ENCODE data around the gene ZFX.

The ZFX gene

DNA sequence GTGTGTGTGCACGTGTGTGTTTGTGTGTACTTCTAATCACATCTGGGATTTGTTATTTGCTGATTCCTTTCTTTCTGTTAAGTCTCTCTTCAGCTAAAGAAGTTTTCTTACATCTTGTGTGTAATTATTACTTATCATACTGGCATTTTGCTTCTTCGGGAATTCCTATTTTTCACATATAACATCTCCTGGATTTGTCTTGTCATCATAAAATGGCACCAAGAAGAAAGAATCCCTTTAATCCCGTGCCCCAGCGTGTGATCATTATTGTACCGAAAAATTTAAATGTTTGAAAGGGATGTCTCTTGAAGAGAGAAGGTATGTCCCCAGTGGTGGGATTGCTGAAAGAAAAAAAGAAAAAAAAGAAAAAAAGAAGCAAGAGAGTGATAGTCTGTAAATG, 72.3 kb downstream of the ZFX start:
- H3K9me3 ChIP-seq (ENCODE audit: control insufficient read depth in 1 of 2, low read length in 2 of 2) = no peaks in the 10 kb centered on the region

DNA sequence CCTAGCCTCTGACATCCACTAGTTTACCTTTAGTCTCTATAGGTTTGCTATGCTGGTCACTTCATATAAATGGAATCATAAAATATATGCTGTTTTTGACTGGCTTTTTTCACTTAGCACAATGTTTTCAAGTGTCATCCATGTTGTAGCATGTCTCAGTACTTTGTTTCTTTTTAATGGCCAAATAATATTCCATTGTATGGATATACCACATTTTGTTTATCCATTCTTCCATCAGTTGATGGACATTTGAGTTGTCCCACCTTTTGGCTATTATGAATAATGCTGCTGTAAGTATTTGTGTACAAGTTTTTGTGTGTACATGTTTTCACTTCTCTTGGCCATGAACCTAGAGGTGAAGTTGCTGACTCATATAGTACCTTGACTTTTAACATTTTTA, 75.7 kb downstream of the ZFX start:
- Histone ChIP-seq H3K4me1 (ENCODE audit: control insufficient read depth in 1 of 2, insufficient read depth in 2 of 2, low read length in 2 of 2) (no peaks in the 10 kb centered on the region), H3K27ac (ENCODE audit: low read length) (no peak overlapping the region), H3K4me3 (ENCODE audit: low read depth in 1 of 2, low read length in 2 of 2) (no peak overlapping the region), H3K27me3 (ENCODE audit: low read depth, low read length) (no peaks in the 10 kb centered on the region), H3K36me3 (ENCODE audit: control insufficient read depth in 1 of 2, insufficient read depth in 2 of 2, low read length in 2 of 2) (no peaks in the 10 kb centered on the region), H3K9me3 (ENCODE audit: control insufficient read depth in 1 of 2, low read length in 2 of 2) (no peaks in the 10 kb centered on the region)

More for the DNA sequence above, 72.3 kb downstream of the ZFX start:
- Histone ChIP-seq H3K4me3 (ENCODE audit: low read depth in 1 of 2, low read length in 2 of 2) (no peak overlapping the region), H3K4me1 (ENCODE audit: control insufficient read depth in 1 of 2, insufficient read depth in 2 of 2, low read length in 2 of 2) (no peaks in the 10 kb centered on the region), H3K36me3 (ENCODE audit: control insufficient read depth in 1 of 2, insufficient read depth in 2 of 2, low read length in 2 of 2) (no peaks in the 10 kb centered on the region), H3K27me3 (ENCODE audit: low read depth, low read length) (no peaks in the 10 kb centered on the region), H3K27ac (ENCODE audit: low read length) (no peak overlapping the region)

DNA sequence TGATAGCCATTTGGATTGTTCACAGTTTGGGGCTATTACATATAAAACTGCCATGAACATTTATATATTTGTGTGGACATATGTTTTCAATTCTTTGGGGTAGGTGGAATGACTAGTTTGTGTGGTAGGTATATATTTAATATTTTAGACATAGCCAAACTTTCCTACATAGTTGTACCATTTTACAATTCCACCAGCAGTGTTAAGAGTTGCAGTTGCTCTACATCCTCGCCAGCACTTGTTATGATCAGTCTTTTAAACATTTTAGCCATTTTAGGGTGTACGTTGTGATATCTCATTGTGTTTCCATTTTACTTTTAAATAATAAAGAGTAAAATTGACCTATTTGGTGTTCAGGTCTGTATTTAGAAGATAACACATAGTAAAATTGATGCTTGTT, 76.6 kb downstream of the ZFX start:
- H3K36me3 ChIP-seq (ENCODE audit: control insufficient read depth in 1 of 2, insufficient read depth in 2 of 2, low read length in 2 of 2) = no peaks in the 10 kb centered on the region
- no peaks in the 10 kb centered on the region for H3K27me3 ChIP-seq (ENCODE audit: low read depth, low read length)
- H3K27ac ChIP-seq (ENCODE audit: low read length) = no peak overlapping the region
- no peaks in the 10 kb centered on the region for H3K4me1 ChIP-seq (ENCODE audit: control insufficient read depth in 1 of 2, insufficient read depth in 2 of 2, low read length in 2 of 2)
- H3K9me3 ChIP-seq (ENCODE audit: control insufficient read depth in 1 of 2, low read length in 2 of 2) = no peaks in the 10 kb centered on the region
- no peak overlapping the region for H3K4me3 ChIP-seq (ENCODE audit: low read depth in 1 of 2, low read length in 2 of 2)

DNA sequence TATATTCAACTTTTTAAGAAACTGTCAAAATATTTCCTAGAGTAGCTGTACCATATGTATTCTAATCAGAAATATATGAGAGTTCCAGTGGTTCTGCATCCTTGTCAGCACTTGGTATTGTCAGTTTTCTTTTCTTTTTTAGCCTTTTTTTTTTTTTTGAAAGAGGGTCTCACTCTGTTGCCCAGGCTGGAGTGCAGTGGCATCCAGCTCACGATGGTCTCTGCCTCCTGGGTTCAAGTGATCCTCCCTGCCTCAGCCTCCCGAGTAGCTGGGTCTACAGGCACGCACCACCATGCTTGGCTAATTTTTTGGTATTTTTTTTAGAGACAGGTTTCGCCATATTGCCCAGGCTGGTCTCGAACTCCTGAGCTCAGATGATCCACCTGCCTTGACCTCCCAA, 79.1 kb downstream of the ZFX start:
- no peak overlapping the region for H3K27ac ChIP-seq (ENCODE audit: low read length)
- H3K4me3 ChIP-seq (ENCODE audit: low read depth in 1 of 2, low read length in 2 of 2) = no peak overlapping the region
- no peaks in the 10 kb centered on the region for H3K27me3 ChIP-seq (ENCODE audit: low read depth, low read length)

DNA sequence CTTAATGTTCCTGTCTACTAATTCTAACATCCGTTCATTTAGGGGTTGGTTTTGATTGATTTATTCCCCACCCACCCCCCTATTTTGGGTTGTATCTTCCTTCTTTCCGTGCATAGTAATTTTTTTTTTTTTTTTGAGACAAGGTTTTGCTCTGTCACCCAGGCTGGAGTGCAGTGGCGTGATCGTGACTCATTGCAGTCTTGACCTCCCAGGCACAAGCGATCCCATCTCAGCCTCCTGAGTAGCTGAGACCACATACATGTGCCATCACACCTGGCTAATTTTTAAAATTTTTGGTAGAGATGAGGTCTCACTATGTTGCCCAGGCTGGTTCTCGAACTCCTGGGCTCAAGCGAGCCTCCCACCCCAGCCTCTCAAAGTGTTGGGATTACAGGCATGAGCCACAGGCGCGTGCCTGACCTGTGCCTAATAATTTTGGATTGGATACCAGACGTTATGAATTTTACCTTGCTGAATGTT, 79.9 kb downstream of the ZFX start:
- no peaks in the 10 kb centered on the region for H3K36me3 ChIP-seq (ENCODE audit: control insufficient read depth in 1 of 2, insufficient read depth in 2 of 2, low read length in 2 of 2)
- H3K9me3 ChIP-seq (ENCODE audit: control insufficient read depth in 1 of 2, low read length in 2 of 2) = no peaks in the 10 kb centered on the region
- H3K27me3 ChIP-seq (ENCODE audit: low read depth, low read length) = no peaks in the 10 kb centered on the region
- no peaks in the 10 kb centered on the region for H3K4me1 ChIP-seq (ENCODE audit: control insufficient read depth in 1 of 2, insufficient read depth in 2 of 2, low read length in 2 of 2)
- H3K4me3 ChIP-seq (ENCODE audit: low read depth in 1 of 2, low read length in 2 of 2) = no peak overlapping the region
- H3K27ac ChIP-seq (ENCODE audit: low read length) = no peak overlapping the region

More for the DNA sequence above, 79.1 kb downstream of the ZFX start:
- Histone ChIP-seq H3K36me3 (ENCODE audit: control insufficient read depth in 1 of 2, insufficient read depth in 2 of 2, low read length in 2 of 2) (no peaks in the 10 kb centered on the region), H3K9me3 (ENCODE audit: control insufficient read depth in 1 of 2, low read length in 2 of 2) (no peaks in the 10 kb centered on the region), H3K4me1 (ENCODE audit: control insufficient read depth in 1 of 2, insufficient read depth in 2 of 2, low read length in 2 of 2) (no peaks in the 10 kb centered on the region)

DNA sequence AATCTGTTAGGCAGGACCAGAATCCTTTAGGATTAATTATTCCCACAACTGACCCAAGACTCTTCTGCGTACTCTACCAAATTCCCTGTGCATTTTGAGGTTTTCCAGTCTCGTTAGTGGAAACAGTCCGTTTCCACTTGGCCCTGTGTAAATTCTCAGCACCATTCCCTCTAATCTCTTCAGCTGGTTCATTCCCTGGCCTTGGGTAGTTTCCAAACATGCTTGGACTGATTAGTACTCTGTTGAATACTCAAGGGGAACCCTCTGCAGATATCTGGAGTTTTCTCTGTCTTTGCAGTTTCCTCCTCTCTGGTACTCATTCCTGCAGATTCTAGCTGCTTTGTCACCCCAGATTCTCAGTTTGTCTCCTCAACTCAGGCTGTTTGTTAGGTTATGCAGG, 80.4 kb downstream of the ZFX start:
- Histone ChIP-seq H3K9me3 (ENCODE audit: control insufficient read depth in 1 of 2, low read length in 2 of 2) (no peaks in the 10 kb centered on the region), H3K27ac (ENCODE audit: low read length) (no peak overlapping the region), H3K27me3 (ENCODE audit: low read depth, low read length) (no peaks in the 10 kb centered on the region), H3K4me3 (ENCODE audit: low read depth in 1 of 2, low read length in 2 of 2) (no peak overlapping the region), H3K36me3 (ENCODE audit: control insufficient read depth in 1 of 2, insufficient read depth in 2 of 2, low read length in 2 of 2) (no peaks in the 10 kb centered on the region), H3K4me1 (ENCODE audit: control insufficient read depth in 1 of 2, insufficient read depth in 2 of 2, low read length in 2 of 2) (no peaks in the 10 kb centered on the region)

DNA sequence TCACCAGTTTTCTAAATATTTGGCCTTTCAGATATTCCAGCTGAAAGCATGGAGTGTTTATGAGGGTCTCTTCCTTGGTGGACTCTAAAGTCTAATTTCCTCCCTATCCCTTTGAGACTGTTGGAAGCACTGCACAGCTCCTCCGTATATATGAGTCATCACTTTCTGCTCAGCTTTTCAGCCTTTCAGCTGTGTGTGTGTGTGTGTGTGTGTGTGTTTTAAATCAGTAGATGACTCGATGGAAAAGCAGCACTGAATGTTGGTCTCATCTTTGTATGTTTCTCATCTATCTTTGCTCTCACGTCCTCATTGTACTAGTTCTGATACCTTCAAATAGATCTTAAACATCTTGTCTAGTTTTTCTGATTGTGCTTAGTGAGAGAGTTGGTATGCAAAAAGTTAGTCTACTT, 81.6 kb downstream of the ZFX start:
- Histone ChIP-seq H3K4me3 (ENCODE audit: low read depth in 1 of 2, low read length in 2 of 2) (no peak overlapping the region), H3K9me3 (ENCODE audit: control insufficient read depth in 1 of 2, low read length in 2 of 2) (no peaks in the 10 kb centered on the region), H3K36me3 (ENCODE audit: control insufficient read depth in 1 of 2, insufficient read depth in 2 of 2, low read length in 2 of 2) (no peaks in the 10 kb centered on the region), H3K27me3 (ENCODE audit: low read depth, low read length) (no peaks in the 10 kb centered on the region), H3K4me1 (ENCODE audit: control insufficient read depth in 1 of 2, insufficient read depth in 2 of 2, low read length in 2 of 2) (no peaks in the 10 kb centered on the region), H3K27ac (ENCODE audit: low read length) (no peak overlapping the region)

DNA sequence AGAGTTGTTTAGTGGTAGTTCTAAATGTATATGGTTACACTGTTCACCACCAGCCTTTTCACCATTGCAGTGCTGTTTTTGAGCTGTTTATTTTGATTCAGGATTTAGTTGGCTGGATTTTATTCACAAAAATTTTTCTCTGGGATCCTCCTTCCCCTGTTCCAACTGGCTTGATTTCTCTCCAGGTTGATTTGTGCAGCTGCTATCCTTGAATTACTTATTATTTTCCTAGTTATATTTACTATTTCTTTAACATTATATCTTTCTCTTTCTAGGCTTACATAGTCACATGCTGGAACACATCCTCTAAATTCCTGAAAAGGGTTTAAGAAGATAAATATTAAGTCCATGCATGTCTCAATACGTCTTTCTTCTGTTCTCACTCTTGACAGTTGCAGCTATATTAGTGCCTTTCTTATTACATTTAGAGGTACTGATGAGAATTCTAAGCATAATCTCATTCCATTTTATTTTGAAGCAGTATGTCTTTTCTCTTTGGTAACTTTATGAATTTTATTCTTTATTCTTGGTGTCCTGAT, 82.2 kb downstream of the ZFX start:
- no peaks in the 10 kb centered on the region for H3K27me3 ChIP-seq (ENCODE audit: low read depth, low read length)
- no peak overlapping the region for H3K27ac ChIP-seq (ENCODE audit: low read length)
- H3K9me3 ChIP-seq (ENCODE audit: control insufficient read depth in 1 of 2, low read length in 2 of 2) = no peaks in the 10 kb centered on the region
- H3K36me3 ChIP-seq (ENCODE audit: control insufficient read depth in 1 of 2, insufficient read depth in 2 of 2, low read length in 2 of 2) = no peaks in the 10 kb centered on the region
- no peak overlapping the region for H3K4me3 ChIP-seq (ENCODE audit: low read depth in 1 of 2, low read length in 2 of 2)
- H3K4me1 ChIP-seq (ENCODE audit: control insufficient read depth in 1 of 2, insufficient read depth in 2 of 2, low read length in 2 of 2) = no peaks in the 10 kb centered on the region

DNA sequence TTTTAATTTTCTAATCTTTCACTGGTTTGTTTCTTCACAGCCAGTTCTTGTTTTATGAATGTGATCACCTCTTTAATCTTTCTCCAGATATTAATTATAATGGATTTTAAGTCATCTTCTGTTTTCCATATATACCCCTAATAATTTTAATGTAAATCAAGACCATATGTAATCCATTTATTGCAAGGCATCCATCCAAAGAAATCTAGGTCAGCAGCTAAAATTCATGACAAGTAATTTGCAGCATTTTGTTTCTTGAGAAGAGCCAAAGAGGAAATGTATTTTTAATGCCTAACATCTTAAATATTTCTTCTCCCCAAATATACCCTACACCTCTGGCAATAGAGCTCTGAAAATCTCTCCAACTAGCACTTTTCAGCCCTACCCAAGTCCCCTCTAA, 83.3 kb downstream of the ZFX start:
- Histone ChIP-seq H3K9me3 (ENCODE audit: control insufficient read depth in 1 of 2, low read length in 2 of 2) (no peaks in the 10 kb centered on the region), H3K4me3 (ENCODE audit: low read depth in 1 of 2, low read length in 2 of 2) (no peak overlapping the region), H3K27ac (ENCODE audit: low read length) (no peak overlapping the region), H3K36me3 (ENCODE audit: control insufficient read depth in 1 of 2, insufficient read depth in 2 of 2, low read length in 2 of 2) (no peaks in the 10 kb centered on the region), H3K27me3 (ENCODE audit: low read depth, low read length) (no peaks in the 10 kb centered on the region), H3K4me1 (ENCODE audit: control insufficient read depth in 1 of 2, insufficient read depth in 2 of 2, low read length in 2 of 2) (no peaks in the 10 kb centered on the region)

DNA sequence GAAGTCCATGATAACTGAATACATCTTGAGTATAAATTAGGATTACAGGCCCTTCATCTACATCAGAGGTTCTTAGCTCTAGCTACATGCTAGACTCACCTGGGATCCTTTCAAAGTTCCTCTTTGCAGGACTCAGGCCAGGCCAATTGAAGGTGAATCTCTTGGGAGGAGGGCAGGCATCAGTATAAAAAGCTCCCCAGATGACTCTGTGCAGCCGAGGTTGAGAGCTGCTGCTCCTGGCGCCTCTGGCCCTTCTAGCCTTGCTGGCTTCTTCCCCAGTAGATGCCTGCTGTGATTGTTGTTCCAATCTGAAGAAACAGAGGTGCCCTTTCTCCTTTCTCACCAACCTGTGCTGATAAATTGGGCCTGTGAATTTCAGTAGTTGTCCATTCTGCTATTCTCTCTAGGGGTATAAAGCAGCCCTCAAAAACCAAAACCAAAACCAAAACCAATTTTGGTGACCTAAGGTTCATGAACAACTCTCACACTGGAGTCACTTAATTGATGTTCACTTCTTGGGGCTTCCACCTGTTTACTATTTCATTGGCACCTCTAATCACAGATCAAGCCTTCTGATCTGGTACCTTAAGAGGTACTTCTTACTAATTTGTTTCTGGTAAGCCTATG, 85.7 kb downstream of the ZFX start:
- no peak overlapping the region for H3K4me3 ChIP-seq (ENCODE audit: low read depth in 1 of 2, low read length in 2 of 2)
- H3K27ac ChIP-seq (ENCODE audit: low read length) = no peak overlapping the region
- no peaks in the 10 kb centered on the region for H3K27me3 ChIP-seq (ENCODE audit: low read depth, low read length)
- H3K9me3 ChIP-seq (ENCODE audit: control insufficient read depth in 1 of 2, low read length in 2 of 2) = no peaks in the 10 kb centered on the region
- no peaks in the 10 kb centered on the region for H3K4me1 ChIP-seq (ENCODE audit: control insufficient read depth in 1 of 2, insufficient read depth in 2 of 2, low read length in 2 of 2)
- no peaks in the 10 kb centered on the region for H3K36me3 ChIP-seq (ENCODE audit: control insufficient read depth in 1 of 2, insufficient read depth in 2 of 2, low read length in 2 of 2)

DNA sequence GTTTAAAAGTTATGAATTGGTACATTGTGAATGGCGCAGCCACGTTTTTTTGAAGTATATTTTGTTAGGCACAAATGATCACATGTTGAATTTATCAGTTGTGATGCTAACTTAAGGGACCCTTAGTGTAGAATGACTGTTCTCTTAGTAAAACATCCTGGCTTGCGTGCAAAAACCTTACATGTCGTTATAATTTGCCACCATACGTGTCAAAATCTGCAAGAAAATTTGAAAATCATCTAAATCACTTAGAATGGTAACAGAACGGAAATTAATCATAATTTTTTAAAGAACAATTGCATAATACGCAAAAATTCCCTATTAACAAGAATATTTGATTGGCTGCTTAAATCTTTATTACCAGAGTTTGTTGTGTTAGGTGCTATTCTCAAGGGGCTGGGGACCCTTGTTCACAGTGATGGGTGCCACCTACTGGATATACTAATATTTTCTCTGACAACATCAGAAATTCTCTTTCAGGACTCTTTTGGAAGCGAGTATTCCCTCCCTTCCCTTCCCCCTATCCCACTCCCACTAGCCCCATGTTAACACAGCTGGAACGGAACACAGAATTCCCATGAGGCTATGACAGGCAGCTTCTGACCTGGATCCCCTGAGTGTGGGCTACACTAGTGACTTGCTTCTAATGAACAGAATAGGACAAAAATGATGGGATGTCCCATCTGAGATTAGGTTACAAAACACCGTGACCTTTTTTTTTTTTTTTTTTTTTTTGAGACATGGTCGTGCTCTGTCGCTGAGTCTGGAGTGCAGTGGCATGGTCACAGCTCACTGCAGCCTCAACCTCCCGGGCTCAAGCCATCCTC, 92.5 kb downstream of the ZFX start:
- H3K4me3 ChIP-seq (ENCODE audit: low read depth in 1 of 2, low read length in 2 of 2) = no peak overlapping the region
- H3K27ac ChIP-seq (ENCODE audit: low read length) = no peak overlapping the region
- no peaks in the 10 kb centered on the region for H3K27me3 ChIP-seq (ENCODE audit: low read depth, low read length)
- H3K9me3 ChIP-seq (ENCODE audit: control insufficient read depth in 1 of 2, low read length in 2 of 2) = no peaks in the 10 kb centered on the region
- H3K4me1 ChIP-seq (ENCODE audit: control insufficient read depth in 1 of 2, insufficient read depth in 2 of 2, low read length in 2 of 2) = no peaks in the 10 kb centered on the region
- H3K36me3 ChIP-seq (ENCODE audit: control insufficient read depth in 1 of 2, insufficient read depth in 2 of 2, low read length in 2 of 2) = no peaks in the 10 kb centered on the region
